HG02938 (cell line): ENCODE measurements around the gene C16orf89.
"Not testable (repeated sequence)": the region's sequence is repeated elsewhere in the genome, so short reads cannot be mapped to it uniquely, and the experiment has no call there.

Source experiments
- ATAC-seq: cut with Tn5 transposase; IDR thresholded peaks from one replicate; pipeline ENCODE4 v1.9.1; 2021; ENCODE audit warnings: mild to moderate bottlenecking, moderate library complexity; ENCODE audit not compliant: unreplicated experiment

C16orf89 gene

GRCh38 chr16:5084802-5085201 is 19.0 kb upstream of the C16orf89 start:
- not testable (repeated sequence) for ATAC-seq

- not testable (repeated sequence) for ATAC-seq
Measured at GRCh38 chr16:5084099-5084731, 18.5 kb upstream of the C16orf89 start.

DNA sequence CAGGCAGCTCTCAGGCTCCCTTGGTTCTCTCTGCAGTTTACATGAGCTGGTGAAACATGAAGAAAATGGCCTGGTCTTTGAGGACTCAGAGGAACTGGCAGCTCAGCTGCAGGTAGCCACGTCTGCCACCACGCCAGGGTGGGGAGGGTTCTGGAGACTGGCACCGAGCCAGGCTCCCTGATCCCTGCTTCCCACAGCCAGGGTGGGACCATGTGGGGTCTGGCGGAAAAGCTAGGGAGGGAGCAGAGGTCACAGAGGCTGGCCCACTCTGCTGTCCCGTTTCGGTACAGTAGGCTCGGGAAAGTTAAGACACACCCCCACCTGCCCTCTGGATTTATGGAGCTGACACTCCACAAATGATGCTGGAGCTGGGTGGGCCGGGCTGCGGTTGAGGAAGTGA is 17.9 kb upstream of the C16orf89 start:
- not testable (repeated sequence) for ATAC-seq

DNA sequence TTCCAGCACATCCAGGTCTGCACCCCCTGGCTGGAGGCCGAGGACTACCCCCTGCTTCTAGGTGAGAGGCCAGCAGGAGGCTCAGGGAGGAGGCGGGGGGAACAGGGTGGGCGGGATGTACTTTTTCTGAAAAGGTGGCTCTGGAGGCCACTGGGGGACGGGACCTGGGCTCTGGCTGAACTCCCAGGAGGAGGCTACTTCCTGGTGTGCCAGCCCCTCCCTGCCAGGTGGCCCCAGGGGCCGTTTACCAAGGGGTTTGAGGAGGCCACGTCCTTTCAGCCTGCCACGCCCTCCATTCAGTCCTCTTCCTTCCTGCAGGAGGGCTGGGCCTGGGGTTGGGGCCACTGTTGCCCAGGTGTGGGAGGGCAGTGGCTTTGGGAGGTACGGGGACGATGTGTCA is 15.2 kb upstream of the C16orf89 start:
- not testable (repeated sequence) for ATAC-seq

DNA sequence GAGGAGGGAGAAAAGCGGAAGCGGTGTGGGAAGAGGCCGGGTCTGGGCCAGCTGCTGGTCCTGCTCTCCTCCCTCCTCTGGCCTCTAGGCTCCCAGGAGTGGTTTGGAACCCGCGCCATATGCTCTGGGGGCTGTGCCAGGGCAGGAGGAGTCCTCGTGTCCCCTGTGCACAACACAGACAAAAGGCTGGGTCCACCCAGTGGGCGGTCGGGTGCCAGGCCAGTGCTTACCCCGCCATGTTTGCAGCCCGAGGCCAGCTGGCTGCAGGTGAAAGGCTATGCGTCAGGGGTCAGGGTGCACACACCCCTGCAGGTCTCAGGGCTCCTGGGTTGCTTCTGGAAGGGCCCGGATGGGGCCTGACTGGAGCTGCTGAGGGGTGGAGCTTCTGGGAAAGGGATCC is 14.7 kb upstream of the C16orf89 start:
- ATAC-seq, result not testable (repeated sequence)

GRCh38 chr16:5078626-5079025 is 12.9 kb upstream of the C16orf89 start:
- ATAC-seq, result no peak

DNA sequence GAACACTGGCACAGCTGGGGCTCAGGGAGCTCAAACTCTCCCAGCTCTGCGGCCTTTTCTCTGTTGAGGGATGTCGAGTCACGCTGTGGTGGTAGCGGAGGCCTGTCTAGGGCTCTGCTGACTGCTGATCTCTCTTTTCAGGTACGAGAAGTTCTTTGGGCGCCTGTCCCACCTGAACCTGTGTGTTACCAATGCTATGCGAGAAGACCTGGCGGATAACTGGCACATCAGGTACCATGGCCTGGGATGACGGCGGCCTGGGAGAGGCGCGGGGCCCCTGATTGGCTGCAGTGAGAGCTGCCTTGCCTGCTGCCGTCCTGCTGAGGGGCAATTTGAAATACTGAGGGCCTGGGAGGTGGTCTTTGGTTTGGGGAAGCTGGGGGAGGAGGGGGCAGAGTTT is 11.5 kb upstream of the C16orf89 start:
- ATAC-seq, result no peak

GRCh38 chr16:5075637-5076036 is 9.9 kb upstream of the C16orf89 start:
- ATAC-seq, result no peak

DNA sequence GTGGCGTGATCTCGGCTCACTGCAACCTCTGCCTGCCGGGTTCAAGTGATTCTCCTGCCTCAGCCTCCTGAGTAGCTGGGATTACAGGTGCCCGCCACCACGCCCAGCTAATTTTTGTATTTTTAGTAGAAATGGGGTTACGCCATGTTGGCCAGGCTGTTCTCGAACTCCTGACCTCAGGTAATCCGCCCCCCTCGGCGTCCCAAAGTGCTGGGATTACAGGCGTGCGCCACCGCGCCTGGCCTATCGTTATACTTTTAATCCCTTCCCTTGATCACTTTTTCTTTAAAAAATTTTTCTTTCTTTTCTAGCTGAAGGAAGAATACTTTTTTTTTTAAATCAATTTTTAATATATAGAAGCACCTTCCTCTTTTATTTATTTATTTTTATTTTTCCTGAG is 8.0 kb upstream of the C16orf89 start:
- ATAC-seq, result not testable (repeated sequence)

- ATAC-seq, result no peak
Measured at GRCh38 chr16:5073279-5073629, 7.5 kb upstream of the C16orf89 start.

GRCh38 chr16:5072334-5073278 is 6.8 kb upstream of the C16orf89 start:
- no peak for ATAC-seq

DNA sequence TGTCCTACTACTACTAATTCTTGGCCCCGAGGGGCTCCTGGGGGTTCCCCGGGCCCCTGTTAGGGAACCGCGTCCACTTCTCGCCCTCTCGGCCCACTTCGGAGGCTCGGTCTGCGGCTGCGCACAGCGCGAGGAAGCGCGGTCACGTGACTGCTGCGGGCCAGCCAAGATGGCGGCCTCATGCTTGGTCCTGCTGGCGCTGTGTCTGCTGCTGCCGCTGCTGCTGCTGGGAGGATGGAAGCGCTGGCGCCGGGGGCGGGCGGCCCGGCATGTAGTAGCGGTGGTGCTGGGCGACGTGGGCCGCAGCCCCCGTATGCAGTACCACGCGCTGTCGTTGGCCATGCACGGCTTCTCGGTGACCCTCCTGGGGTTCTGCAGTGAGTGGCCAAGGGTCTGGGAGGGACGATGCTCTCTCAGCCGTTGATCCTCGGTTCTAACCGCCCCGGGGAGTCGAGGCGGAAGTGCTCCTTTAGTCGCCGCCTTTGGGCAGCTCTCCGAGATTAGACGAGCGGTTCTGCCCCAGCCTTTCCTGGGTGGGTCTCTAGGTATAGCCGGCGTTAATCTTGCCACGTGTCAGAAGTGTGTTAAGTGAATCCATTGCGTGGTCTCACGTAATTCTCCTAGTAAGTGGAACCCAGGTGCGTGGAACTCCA is 6.1 kb upstream of the C16orf89 start, which contains the start of gene ALG1:
ALG1 (plus strand) TSS at position 163 of the 653 bp plus-strand sequence; CDS start at position 170, 7 bp downstream.
- peak; percentile 82 for ATAC-seq

DNA sequence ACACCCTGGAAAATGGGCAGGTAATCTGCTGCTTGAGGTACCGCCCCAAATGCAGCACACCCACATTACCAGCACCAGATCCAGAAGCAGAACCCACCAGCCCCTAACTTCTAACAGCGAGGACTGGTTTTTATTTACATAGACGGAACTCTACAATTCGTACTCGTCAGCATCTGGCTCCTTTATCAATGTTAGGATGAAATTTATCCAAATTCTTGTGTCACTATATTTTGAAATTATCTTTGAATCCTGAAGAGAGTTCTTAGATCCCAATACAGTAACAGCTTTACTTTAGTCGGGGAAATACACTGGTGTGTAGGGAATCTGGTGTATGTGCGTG is 5.6 kb upstream of the C16orf89 start:
- no peak for ATAC-seq

- no peak for ATAC-seq
Measured at GRCh38 chr16:5070431-5071186, 4.9 kb upstream of the C16orf89 start.

GRCh38 chr16:5069854-5070253 is 4.1 kb upstream of the C16orf89 start:
- ATAC-seq, result no peak

GRCh38 chr16:5069048-5069447 is 3.3 kb upstream of the C16orf89 start:
- no peak for ATAC-seq

- ATAC-seq, result no peak
Measured at GRCh38 chr16:5066511-5066910, 755 bp upstream of the C16orf89 start.

- no peak for ATAC-seq
Measured at GRCh38 chr16:5065326-5065725, 430 bp downstream of the C16orf89 start.

- ATAC-seq, result no peak
Measured at GRCh38 chr16:5064915-5065314, 841 bp downstream of the C16orf89 start.

GRCh38 chr16:5062790-5063765 is 2.7 kb downstream of the C16orf89 start:
- ATAC-seq, result no peak
